Breast epithelium (tissue), 3 donors: ENCODE data around the gene CAMK1G.

Experiments
- CTCF ChIP-seq, 3 donors: fragments of 450-650 bp; IDR thresholded peaks; one replicate each; pipeline ENCODE4 v1.5.1; 2016 to 2017; ENCODE audit warnings: antibody characterized with exemption in 3 of 3, mild to moderate bottlenecking in 3 of 3, moderate library complexity in 3 of 3
- POLR2A ChIP-seq: fragments of 450-650 bp; IDR thresholded peaks from one replicate; pipeline ENCODE4 v1.6.1; 2016; ENCODE audit warnings: antibody characterized with exemption, mild to moderate bottlenecking, moderate library complexity
- POLR2AphosphoS5 ChIP-seq, 3 donors: sonication (generic); formaldehyde crosslinking; IDR thresholded peaks; one replicate each; pipeline ENCODE4 v1.6.1; 2017; ENCODE audit warnings: antibody characterized with exemption in 3 of 3

GRCh38 chr1:209536843-209537242 lies 46.7 kb upstream of the CAMK1G start:
- TF ChIP-seq POLR2A, result no peak
- no peak for TF ChIP-seq CTCF (IDR thresholded peaks at IDR 0.05)
- TF ChIP-seq POLR2AphosphoS5 (IDR thresholded peaks at IDR 0.05), result no peak
